HG03521 (cell line): ENCODE results near the gene TMEM178B.

Experiments used
- ATAC-seq: cut with Tn5 transposase; IDR thresholded peaks from one replicate; pipeline ENCODE4 v1.9.1; 2021; ENCODE audit warnings: mild to moderate bottlenecking, moderate library complexity; ENCODE audit not compliant: unreplicated experiment

The TMEM178B gene

DNA sequence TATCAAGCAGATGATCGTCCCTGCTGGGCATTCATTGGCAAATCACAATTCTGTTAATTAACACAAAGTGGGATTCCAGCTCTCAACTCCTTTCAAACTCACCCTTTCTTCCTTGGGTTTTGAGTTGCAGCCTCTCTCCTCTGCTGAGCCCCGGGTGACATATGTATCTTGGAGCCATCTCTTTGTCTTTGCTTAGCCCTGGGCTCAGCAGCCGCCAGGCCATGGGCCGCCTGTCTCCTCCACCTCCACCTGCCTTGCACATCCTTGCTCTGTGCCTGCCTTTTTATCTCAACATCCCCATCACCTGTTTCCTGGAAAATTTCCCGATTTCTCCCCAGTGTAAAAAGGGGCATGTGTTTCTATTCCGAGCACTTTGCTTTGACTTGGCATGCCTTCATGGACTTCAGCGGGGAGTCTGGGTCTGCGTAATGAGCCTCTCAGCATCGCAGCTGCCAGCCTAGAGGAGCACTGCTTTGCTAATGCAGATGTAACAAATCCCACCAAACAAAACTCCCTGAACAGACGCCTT, 336.0 kb downstream of the TMEM178B start:
- ATAC-seq = no peak

- no peak for ATAC-seq
These were observed 336.6 kb downstream of the TMEM178B start for GRCh38 chr7:141410353-141411000.

- ATAC-seq = no peak
These were observed 337.3 kb downstream of the TMEM178B start for GRCh38 chr7:141411133-141411532.

GRCh38 chr7:141415999-141416398, 342.1 kb downstream of the TMEM178B start:
- no peak for ATAC-seq

GRCh38 chr7:141416650-141417270, 342.9 kb downstream of the TMEM178B start:
- ATAC-seq = no peak

GRCh38 chr7:141417506-141417905, 343.6 kb downstream of the TMEM178B start:
- ATAC-seq = no peak

GRCh38 chr7:141418066-141418465, 344.2 kb downstream of the TMEM178B start:
- ATAC-seq = no peak

- no peak for ATAC-seq
These were observed 347.4 kb downstream of the TMEM178B start for GRCh38 chr7:141421306-141421705.

DNA sequence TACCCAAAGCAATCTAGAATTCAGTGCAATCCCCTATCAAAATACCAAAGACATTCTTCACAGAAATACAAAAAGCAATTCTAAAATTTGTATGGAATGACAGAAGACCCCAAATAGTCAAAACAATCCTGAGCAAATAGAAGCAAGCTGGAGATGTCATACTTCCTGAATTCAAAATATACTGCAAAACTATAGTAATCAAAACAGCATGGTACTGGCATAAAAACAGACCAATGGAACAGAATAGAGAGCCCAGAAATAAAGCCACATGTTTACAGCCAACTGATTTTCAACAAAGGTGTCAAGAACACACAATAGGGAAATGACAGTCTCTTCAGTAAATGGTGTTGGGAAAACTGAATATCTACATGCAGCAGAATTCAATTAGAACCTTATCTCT, 353.3 kb downstream of the TMEM178B start:
- no peak for ATAC-seq

DNA sequence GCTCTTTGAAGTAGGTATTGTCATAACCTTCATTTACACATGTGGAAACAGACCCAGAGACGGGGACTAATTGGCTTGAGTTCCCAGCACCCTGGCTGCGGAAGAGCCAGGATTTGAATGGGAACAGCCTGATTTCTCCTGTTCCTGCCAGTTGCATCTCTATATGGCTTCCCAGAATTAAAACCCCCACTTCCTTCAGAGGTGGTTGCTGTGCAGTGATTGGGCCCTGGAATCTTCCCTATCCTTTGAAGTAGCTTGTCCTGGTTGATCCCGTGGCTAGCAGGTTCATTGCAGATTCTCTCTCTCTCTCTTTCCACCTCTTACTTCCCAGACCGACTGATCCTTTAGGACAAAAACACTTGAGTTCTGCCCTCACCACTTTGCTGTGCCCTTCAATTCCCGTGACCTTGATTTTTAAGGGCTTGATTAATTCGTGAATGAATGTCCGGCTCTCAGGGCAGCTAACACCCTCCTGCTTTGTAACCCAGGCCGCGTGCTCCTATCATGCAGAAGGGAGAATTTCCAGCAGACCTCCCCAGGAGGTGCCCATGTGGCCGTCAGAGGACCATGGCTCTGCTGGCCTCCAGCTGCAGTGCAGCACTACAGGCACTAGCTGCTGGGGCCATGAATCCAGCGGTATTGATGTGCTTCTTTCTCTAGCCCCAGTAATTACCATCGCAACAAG, 356.7 kb downstream of the TMEM178B start:
- no peak for ATAC-seq

DNA sequence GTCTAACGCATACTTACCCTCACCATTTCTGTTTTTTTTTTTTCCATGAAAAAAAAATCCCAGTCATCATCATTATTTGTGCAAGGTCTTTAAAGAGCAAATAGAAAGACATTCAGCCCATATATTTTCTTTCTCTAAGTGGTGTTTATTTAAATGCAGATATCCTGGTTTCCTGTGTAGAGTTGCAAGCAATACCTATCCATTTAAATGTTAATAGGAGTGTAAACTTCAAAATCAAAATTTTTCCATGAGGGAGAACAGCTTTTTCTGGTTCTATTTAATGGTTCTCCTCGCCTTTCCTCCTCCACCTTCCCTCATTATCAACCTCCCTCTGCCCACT, 357.2 kb downstream of the TMEM178B start:
- ATAC-seq = no peak

DNA sequence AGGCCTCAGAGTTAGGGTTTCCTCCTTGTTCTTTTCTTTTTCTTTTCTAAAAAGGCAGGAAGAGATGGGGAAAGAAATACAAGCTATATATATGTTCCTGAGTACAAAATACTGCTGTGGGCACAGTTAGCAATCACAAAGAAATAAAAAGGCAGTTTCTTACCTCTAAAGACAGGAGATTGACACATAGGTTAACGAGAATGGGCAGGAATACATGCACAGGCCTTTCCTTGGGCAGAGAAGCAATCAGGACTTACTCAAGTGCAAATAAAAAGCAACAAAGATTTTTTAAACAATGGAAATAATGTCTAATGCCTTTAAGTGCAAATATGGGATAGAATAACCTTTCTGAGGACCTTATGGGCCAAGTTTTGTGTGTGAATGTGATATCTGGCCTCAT, 357.8 kb downstream of the TMEM178B start:
- no peak for ATAC-seq

DNA sequence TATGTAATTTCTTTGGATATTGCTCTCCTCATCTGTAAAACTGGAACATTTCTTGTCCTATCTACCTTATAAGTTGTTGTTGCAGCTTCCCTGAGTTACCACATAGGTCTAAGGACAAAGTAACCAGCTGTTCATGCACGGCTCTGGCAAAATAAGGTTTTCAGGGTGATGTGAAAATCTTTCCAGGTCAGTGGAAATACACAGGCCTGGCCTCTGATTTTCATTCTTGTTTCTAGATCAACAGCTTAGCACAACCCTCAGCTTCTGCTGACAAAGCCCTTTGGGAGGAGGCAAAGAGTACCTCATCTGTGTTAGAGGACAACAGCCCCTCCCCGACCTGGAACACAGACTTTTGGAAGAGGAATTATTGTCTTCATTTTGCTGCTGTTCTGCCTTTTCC, 359.8 kb downstream of the TMEM178B start:
- no peak for ATAC-seq

DNA sequence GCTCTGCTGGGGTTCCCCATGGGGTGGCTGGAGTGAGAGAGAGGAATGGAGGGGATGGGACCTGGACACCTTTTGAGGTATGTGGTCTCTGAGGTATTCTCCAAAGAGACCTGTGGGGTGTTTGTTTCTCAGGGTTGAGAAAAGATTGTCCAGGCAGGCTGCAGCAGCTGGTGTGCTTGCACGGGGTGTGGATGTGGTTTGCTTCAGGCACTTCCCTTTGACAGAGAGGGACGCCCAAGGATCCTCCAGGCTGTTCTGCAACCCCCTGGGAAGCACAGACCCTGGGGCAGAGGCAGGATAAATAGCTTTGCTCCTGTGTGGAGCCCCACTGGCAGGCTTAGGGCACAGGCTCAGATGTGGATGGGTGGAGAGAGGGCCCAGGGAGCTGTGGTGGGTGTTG, 362.3 kb downstream of the TMEM178B start:
- ATAC-seq = no peak

- no peak for ATAC-seq
These were observed 362.8 kb downstream of the TMEM178B start for GRCh38 chr7:141436575-141437075.

GRCh38 chr7:141439164-141439563, 365.3 kb downstream of the TMEM178B start:
- no peak for ATAC-seq

- ATAC-seq = no peak
These were observed 365.9 kb downstream of the TMEM178B start for GRCh38 chr7:141439776-141440175.

- ATAC-seq = no peak
These were observed 368.2 kb downstream of the TMEM178B start for GRCh38 chr7:141441837-141442627.

DNA sequence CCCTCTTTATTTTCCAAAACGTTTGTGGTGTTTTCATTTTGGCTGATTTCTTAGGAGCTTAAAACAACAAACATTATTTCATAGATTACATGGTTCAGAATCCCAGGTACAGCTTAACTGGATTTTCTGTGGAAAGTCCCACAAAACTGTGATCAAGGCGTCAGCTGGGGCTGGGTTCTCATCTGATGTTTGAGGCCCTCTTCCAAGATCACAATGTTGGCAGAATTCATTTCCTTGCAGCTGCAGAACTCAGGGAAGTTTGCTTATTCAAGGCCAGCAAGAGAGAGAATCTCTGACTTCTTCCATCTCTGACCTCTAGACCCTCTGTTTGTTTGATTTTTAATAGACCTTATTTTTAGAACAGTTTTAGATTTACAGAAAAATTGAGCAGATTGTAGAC, 368.9 kb downstream of the TMEM178B start:
- ATAC-seq = no peak

GRCh38 chr7:141444961-141445360, 371.1 kb downstream of the TMEM178B start:
- ATAC-seq = no peak

DNA sequence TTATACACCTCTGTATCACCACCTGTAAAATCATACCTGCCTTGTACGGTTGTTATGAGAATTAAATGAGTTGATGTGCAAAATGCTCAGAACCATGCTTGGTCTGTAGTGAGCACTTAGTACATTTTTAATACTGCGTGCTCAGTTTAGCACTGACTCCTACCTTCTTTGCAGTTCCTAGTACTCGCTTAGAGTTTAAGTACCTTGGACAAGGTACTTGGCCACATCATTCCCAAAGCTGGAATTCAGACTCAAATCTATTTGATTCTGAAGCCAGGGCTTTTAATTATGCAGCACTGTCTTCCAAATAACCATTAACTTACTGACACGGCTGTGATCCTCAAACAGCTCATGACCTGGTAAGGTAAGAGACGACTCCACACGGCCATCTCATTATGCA, 377.4 kb downstream of the TMEM178B start:
- ATAC-seq = no peak
